Measurements from ENCODE around the gene PRICKLE2. TPM values are rescaled to one million over a fixed set of nuclear protein-coding genes. Genes with fewer than 3 reads are reported as not detected.

The PRICKLE2 gene
- total RNA-seq, 1 donor from 2014 or later, result 12.4 TPM

- intact Hi-C loops (cut with DNase I), result no loop called here
- DNase-seq (ENCODE audit: low spot score), result no peak
These were observed 76.2 kb downstream of the PRICKLE2 start for GRCh38 chr3:64148955-64149653.

- intact Hi-C loops (cut with DNase I), result no loop called here
These were observed 78.1 kb downstream of the PRICKLE2 start for GRCh38 chr3:64147211-64147610.

GRCh38 chr3:64145438-64145837, 79.8 kb downstream of the PRICKLE2 start:
- intact Hi-C loops (cut with DNase I), result no loop called here
- DNase-seq (ENCODE audit: low spot score), result no peak

More at GRCh38 chr3:64147211-64147610, 78.1 kb downstream of the PRICKLE2 start:
- DNase-seq (ENCODE audit: low spot score), result no peak

GRCh38 chr3:64144241-64144900, 80.9 kb downstream of the PRICKLE2 start:
- no peak for DNase-seq (ENCODE audit: low spot score)
- intact Hi-C loops (cut with DNase I), result no loop called here

GRCh38 chr3:64143409-64144130, 81.7 kb downstream of the PRICKLE2 start:
- no peak for DNase-seq (ENCODE audit: low spot score)
- intact Hi-C loops (cut with DNase I), result no loop called here

- DNase-seq (ENCODE audit: low spot score), result no peak
- intact Hi-C loops (cut with DNase I), result no loop called here
These were observed 83.8 kb downstream of the PRICKLE2 start for GRCh38 chr3:64141476-64141875.

GRCh38 chr3:64140651-64141050, 84.6 kb downstream of the PRICKLE2 start:
- intact Hi-C loops (cut with DNase I), result no loop called here

GRCh38 chr3:64138656-64139375, 86.5 kb downstream of the PRICKLE2 start:
- DNase-seq (ENCODE audit: low spot score), result no peak
- intact Hi-C loops (cut with DNase I), result no loop called here

More at GRCh38 chr3:64140651-64141050, 84.6 kb downstream of the PRICKLE2 start:
- no peak for DNase-seq (ENCODE audit: low spot score)

GRCh38 chr3:64138046-64138445, 87.2 kb downstream of the PRICKLE2 start:
- intact Hi-C loops (cut with DNase I), result no loop called here
- DNase-seq (ENCODE audit: low spot score), result no peak

- DNase-seq (ENCODE audit: low spot score), result no peak
- intact Hi-C loops (cut with DNase I), result no loop called here
These were observed 90.4 kb downstream of the PRICKLE2 start for GRCh38 chr3:64134882-64135281.

- intact Hi-C loops (cut with DNase I), result no loop called here
- DNase-seq (ENCODE audit: low spot score), result no peak
These were observed 91.3 kb downstream of the PRICKLE2 start for GRCh38 chr3:64133987-64134386.

GRCh38 chr3:64133272-64133671, 92.0 kb downstream of the PRICKLE2 start:
- intact Hi-C loops (cut with DNase I), result no loop called here
- no peak for DNase-seq (ENCODE audit: low spot score)

- intact Hi-C loops (cut with DNase I), result no loop called here
- no peak for DNase-seq (ENCODE audit: low spot score)
These were observed 93.4 kb downstream of the PRICKLE2 start for GRCh38 chr3:64131725-64132469.

GRCh38 chr3:64130436-64130835, 94.8 kb downstream of the PRICKLE2 start:
- DNase-seq (ENCODE audit: low spot score), result no peak
- intact Hi-C loops (cut with DNase I), result no loop called here

- intact Hi-C loops (cut with DNase I), result no loop called here
- no peak for DNase-seq (ENCODE audit: low spot score)
These were observed 95.7 kb downstream of the PRICKLE2 start for GRCh38 chr3:64129581-64129980.

- no peak for DNase-seq (ENCODE audit: low spot score)
- intact Hi-C loops (cut with DNase I), result no loop called here
These were observed 96.2 kb downstream of the PRICKLE2 start for GRCh38 chr3:64129106-64129505.

GRCh38 chr3:64125561-64125960, 99.7 kb downstream of the PRICKLE2 start:
- DNase-seq (ENCODE audit: low spot score), result no peak
- intact Hi-C loops (cut with DNase I), result no loop called here

GRCh38 chr3:64123931-64124330, 101.3 kb downstream of the PRICKLE2 start:
- no peak for DNase-seq (ENCODE audit: low spot score)
- intact Hi-C loops (cut with DNase I), result no loop called here

GRCh38 chr3:64122476-64122875, 102.8 kb downstream of the PRICKLE2 start:
- intact Hi-C loops (cut with DNase I), result no loop called here
- no peak for DNase-seq (ENCODE audit: low spot score)

All from cardiac septum (tissue), 1 donor.